BLaER1 treated with 17β-estradiol and CSF1 and Interleukin-3, amounts not matched to agents 10 nM and 100 nM (cell line): ENCODE measurements around the gene ZNF627.
"Not testable (repeated sequence)": the region's sequence is repeated elsewhere in the genome, so short reads cannot be mapped to it uniquely, and the experiment has no call there.

ENCODE experiments used
- H3K27ac ChIP-seq, 11 experiments: shearing (Covaris generic); formaldehyde crosslinking; 2 replicates each; pipeline ENCODE4 v1.8.1; 2022
- H3K27me3 ChIP-seq, 11 experiments: shearing (Covaris generic); formaldehyde crosslinking; 2 replicates each; pipeline ENCODE4 v1.8.1; 2022
- H3K36me3 ChIP-seq, 11 experiments: shearing (Covaris generic); formaldehyde crosslinking; 2 replicates each; pipeline ENCODE4 v1.8.1; 2022
- H3K4me1 ChIP-seq, 10 experiments: shearing (Covaris generic); formaldehyde crosslinking; 2 replicates each; pipeline ENCODE4 v1.8.1; 2022
- H3K4me2 ChIP-seq, 11 experiments: shearing (Covaris generic); formaldehyde crosslinking; 2 replicates each; pipeline ENCODE4 v1.8.1; 2022
- H3K4me3 ChIP-seq, 10 experiments: shearing (Covaris generic); formaldehyde crosslinking; 2 replicates each; pipeline ENCODE4 v1.8.1; 2022
- H3K9ac ChIP-seq, 11 experiments: shearing (Covaris generic); formaldehyde crosslinking; 2 replicates each; pipeline ENCODE4 v1.8.1; 2022
- H3K9me3 ChIP-seq, 11 experiments: shearing (Covaris generic); formaldehyde crosslinking; replicated peaks in 1 of 11; 2 replicates each; pipeline ENCODE4 v1.8.1; 2022
- H4K20me1 ChIP-seq, 11 experiments: shearing (Covaris generic); formaldehyde crosslinking; 2 replicates each; pipeline ENCODE4 v1.8.1; 2022
- Cebpa-rat ChIP-seq, 11 experiments: shearing (Covaris generic); IDR thresholded peaks; 2 replicates each; pipeline ENCODE4 v1.8.1; 2022

The ZNF627 gene

GRCh38 chr19:11624069-11624463, 26.8 kb downstream of the ZNF627 start:
- Histone ChIP-seq H3K4me2 (peak overlapping the region; percentile 46 to 86 (median 61); a peak in 17 of 22 replicates), H4K20me1 (peaks cover 0 to 50% (median 8%) of the 10 kb centered on the region in 11 experiments; a peak in 13 of 22 replicates), H3K9ac (no peak overlapping the region), H3K27me3 (peaks cover 16 to 39% (median 33%) of the 10 kb centered on the region in 11 experiments), H3K9me3 (peaks cover 11 to 33% (median 28%) of the 10 kb centered on the region in 11 experiments), H3K4me1 (peaks cover 5 to 16% (median 14%) of the 10 kb centered on the region in 10 experiments; a peak in 13 of 20 replicates), H3K4me3 (no peak overlapping the region; a peak in 1 of 20 replicates), H3K27ac (no peak overlapping the region), H3K36me3 (peaks cover 29 to 30% (median 30%) of the 10 kb centered on the region in 11 experiments)
- no peak for TF ChIP-seq Cebpa-rat (IDR thresholded peaks at IDR 0.05)

DNA sequence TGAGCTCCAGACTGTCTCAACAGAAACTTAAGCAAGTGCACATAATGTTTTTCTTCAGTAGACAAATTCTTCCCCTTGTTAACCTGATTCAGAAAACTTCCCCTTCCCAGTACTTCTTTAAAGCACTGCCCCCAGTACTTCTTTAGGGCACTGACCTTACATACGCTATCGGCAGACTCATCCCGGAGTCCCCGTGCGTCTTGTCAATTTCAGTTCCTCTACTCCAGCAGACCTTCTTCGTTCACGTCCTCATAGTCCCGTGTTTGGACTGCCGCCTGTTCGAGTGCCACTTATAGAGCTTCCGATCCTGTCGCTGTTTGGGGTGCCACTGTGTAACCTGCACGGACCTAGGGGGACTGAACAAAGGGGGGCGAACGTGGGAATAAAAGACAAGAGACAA, 29.0 kb downstream of the ZNF627 start:
- Histone ChIP-seq H3K36me3 (peaks cover 7 to 8% (median 8%) of the 10 kb centered on the region in 11 experiments), H4K20me1 (peaks cover 0 to 37% (median 6%) of the 10 kb centered on the region in 11 experiments; a peak in 10 of 22 replicates), H3K9me3 (peaks cover 0 to 11% (median 8%) of the 10 kb centered on the region in 11 experiments; a peak in 14 of 22 replicates), H3K27me3 (peaks cover 16 to 39% (median 33%) of the 10 kb centered on the region in 11 experiments), H3K4me3 (no peak overlapping the region), H3K27ac (no peak overlapping the region), H3K4me2 (no peak overlapping the region), H3K9ac (no peak overlapping the region), H3K4me1 (peaks cover 5 to 16% (median 14%) of the 10 kb centered on the region in 10 experiments; a peak in 13 of 20 replicates)
- TF ChIP-seq Cebpa-rat (IDR thresholded peaks at IDR 0.05): no peak

GRCh38 chr19:11633223-11633622, 35.9 kb downstream of the ZNF627 start:
- Histone ChIP-seq H3K9me3 (peaks cover 23 to 40% (median 31%) of the 10 kb centered on the region in 11 experiments), H3K4me3 (no peak overlapping the region), H3K36me3 (no peaks in the 10 kb centered on the region), H4K20me1 (no peaks in the 10 kb centered on the region), H3K4me1 (no peaks in the 10 kb centered on the region), H3K27me3 (no peaks in the 10 kb centered on the region), H3K4me2 (no peak overlapping the region), H3K27ac (no peak overlapping the region), H3K9ac (no peak overlapping the region)
- TF ChIP-seq Cebpa-rat (IDR thresholded peaks at IDR 0.05): no peak

DNA sequence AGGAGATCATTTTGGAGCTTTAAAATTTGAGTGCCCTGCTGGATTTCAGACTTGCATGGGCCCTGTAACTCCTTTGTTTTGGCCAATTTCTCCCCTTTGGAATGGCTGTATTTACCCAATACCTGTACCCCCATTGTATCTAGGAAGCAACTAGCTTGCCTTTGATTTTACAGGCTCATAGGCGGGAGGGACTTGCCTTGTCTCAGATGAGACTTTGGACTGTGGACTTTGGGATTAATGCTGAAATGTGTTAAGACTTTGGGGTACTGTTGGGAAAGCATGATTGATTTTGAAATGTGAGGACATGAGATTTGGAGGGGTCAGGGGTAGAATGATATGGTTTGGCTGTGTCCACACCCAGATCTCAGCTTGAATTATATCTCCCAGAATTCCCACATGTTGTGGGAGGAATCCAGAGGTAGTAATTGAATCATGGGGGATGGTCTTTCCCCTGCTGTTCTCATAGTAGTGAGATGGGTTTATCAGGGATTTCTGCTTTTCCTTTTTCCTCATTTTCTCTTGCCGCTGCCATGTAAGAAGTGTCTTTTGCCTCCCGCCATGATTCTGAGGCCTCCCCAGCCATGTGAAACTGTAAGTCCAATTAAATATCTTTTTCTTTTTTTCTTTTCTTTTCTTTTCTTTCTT, 36.9 kb downstream of the ZNF627 start:
- not testable (repeated sequence) for H4K20me1 ChIP-seq, H3K4me3 ChIP-seq, H3K27ac ChIP-seq, H3K27me3 ChIP-seq, H3K36me3 ChIP-seq, H3K4me2 ChIP-seq, H3K9ac ChIP-seq, H3K4me1 ChIP-seq
- H3K9me3 ChIP-seq: peaks cover 23 to 40% (median 31%) of the 10 kb centered on the region in 11 experiments

DNA sequence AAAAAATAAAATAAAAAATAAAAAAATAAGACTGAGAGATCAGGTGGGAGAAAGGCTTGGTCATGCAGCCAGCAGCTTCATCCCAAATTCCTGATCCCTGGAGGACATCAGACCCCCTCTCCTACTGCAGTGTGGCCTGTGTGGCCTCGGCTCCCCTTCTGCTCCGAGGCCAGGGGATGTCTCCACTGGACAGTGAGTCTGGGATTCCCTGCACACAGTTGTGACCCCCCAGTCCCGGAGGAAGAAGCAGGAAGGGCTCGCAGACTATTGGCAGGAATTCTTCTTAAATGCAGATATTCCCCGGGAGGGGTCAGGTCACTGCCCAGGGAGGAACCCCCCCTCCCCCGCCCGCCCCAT, 41.9 kb downstream of the ZNF627 start:
- Histone ChIP-seq H3K9me3 (peaks cover 0 to 27% (median 9%) of the 10 kb centered on the region in 11 experiments; a peak in 15 of 22 replicates), H3K9ac (no peak overlapping the region), H3K36me3 (peaks cover 0 to 9% (median under 1%) of the 10 kb centered on the region in 11 experiments; a peak in 5 of 22 replicates), H3K4me3 (peak overlapping the region in 4 of 10 experiments; percentile 78 to 87 (median 82); a peak in 4 of 20 replicates), H3K27me3 (no peaks in the 10 kb centered on the region), H4K20me1 (no peaks in the 10 kb centered on the region), H3K4me1 (peaks cover 0 to 20% (median 13%) of the 10 kb centered on the region in 10 experiments; a peak in 14 of 20 replicates), H3K27ac (no peak overlapping the region), H3K4me2 (peak overlapping the region in 10 of 11 experiments; percentile 34 to 100 (median 98); a peak in 17 of 22 replicates)
- no peak for TF ChIP-seq Cebpa-rat (IDR thresholded peaks at IDR 0.05)

DNA sequence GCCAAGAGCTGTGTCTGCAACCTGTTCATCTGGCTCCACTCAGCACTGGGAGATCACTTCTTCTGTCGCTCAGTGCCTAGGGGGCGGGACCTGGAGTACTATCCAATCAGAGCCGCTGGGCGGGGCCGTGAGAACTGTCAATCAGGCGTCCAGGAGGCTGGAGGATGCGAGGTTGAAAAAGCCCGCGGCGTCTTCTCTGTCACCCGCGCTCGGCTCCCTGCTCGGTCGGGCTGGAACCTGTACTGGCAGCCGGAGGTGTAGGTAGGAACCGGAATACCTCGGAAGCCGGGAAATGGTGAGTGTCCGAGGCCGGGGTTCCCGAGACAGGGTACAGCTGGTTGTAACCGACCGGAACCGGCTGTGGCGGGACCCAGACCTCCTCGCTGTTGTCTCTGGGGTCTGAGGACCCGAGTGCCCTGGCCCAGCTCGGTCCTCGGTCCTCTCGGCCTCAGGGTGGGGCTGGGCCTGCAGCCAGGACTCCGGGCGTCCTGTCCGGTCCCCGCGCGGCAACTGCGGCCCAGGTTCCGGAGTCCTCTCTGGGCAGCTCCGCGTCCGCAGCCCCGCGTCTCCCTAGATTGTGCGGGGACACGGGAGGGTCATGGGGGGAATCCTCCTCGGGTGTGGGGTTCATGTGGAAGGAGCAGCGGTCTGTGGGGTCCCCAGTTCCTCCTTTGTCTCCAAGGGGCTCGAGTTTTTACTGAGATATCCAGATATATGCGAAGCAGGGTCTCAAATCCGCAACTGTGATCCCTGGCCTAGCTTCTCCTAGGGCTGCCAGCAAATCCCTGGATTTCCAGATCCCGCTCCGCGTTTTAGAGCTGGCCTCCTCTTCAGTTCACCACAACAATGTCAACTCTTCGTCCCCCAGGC, 42.6 kb downstream of the ZNF627 start:
- Histone ChIP-seq H3K27me3 (no peaks in the 10 kb centered on the region), H3K4me2 (peak overlapping the region; percentile 97 to 100 (median 98)), H3K27ac (peak overlapping the region in 9 of 11 experiments; percentile 59 to 82 (median 75); a peak in 19 of 22 replicates), H3K4me1 (peaks cover 0 to 20% (median 13%) of the 10 kb centered on the region in 10 experiments; a peak in 14 of 20 replicates), H3K36me3 (peaks cover 0 to 15% (median 6%) of the 10 kb centered on the region in 11 experiments; a peak in 8 of 22 replicates), H3K9ac (peak overlapping the region; percentile 74 to 88 (median 84)), H3K9me3 (peaks cover 0 to 28% (median 15%) of the 10 kb centered on the region in 11 experiments; a peak in 13 of 22 replicates), H4K20me1 (no peaks in the 10 kb centered on the region), H3K4me3 (peak overlapping the region; percentile 62 to 93 (median 82))
- no peak for TF ChIP-seq Cebpa-rat (IDR thresholded peaks at IDR 0.05)

DNA sequence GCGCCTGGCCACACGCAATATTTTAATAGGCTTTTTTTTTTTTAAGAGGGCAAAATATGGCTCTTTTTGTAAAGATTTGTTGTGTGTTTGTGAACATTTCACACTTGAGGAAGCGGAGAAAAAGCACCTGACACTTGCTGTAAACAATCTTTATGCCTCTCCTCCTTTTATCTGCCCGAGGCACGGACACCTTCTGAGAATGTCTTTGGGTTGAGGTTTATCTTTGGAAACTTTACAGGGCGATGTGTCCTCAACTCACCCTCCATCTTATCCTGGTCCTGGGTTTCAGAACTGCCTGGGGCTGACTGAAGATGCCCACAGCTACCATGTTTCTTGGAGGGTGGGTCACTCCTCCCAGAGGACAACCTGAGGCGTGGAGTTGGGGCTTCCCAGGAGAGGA, 44.0 kb downstream of the ZNF627 start:
- H3K27me3 ChIP-seq: no peaks in the 10 kb centered on the region
- TF ChIP-seq Cebpa-rat (IDR thresholded peaks at IDR 0.05): no peak
- H3K4me2 ChIP-seq: peak overlapping the region in 6 of 11 experiments; percentile 12 to 38 (median 30); a peak in 6 of 22 replicates
- H3K36me3 ChIP-seq: peaks cover 0 to 22% (median 6%) of the 10 kb centered on the region in 11 experiments; a peak in 8 of 22 replicates
- no peak overlapping the region for H3K4me3 ChIP-seq
- H3K27ac ChIP-seq: no peak overlapping the region
- no peak overlapping the region for H3K9ac ChIP-seq
- H4K20me1 ChIP-seq: no peaks in the 10 kb centered on the region
- H3K4me1 ChIP-seq: peaks cover 0 to 20% (median 13%) of the 10 kb centered on the region in 10 experiments; a peak in 14 of 20 replicates
- H3K9me3 ChIP-seq: peaks cover 8 to 42% (median 23%) of the 10 kb centered on the region in 11 experiments; a peak in 16 of 22 replicates

DNA sequence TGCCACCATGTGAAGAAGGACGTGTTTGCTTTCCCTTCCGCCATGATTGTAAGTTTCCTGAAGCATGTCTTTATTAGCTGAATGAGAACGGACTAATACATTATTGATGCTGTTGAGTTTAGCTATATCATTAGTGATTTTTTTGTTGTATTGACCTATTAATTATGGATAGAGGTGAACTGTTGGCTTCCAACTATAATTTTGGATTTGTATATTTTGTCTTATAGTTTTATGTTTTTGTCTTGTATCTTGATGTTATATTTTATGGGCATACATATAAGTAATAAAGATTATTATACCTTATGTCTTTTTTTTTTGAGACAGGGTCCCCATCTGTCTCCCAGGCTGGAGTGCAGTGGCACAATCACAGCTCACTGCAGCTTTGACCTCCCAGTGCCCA, 45.6 kb downstream of the ZNF627 start:
- TF ChIP-seq Cebpa-rat (IDR thresholded peaks at IDR 0.05): no peak
- H3K27me3 ChIP-seq: no peaks in the 10 kb centered on the region
- peaks cover 0 to 35% (median 17%) of the 10 kb centered on the region in 11 experiments; a peak in 17 of 22 replicates for H3K36me3 ChIP-seq
- H3K9ac ChIP-seq: no peak overlapping the region
- H3K4me3 ChIP-seq: no peak overlapping the region
- no peak overlapping the region for H3K27ac ChIP-seq
- peaks cover 24 to 58% (median 40%) of the 10 kb centered on the region in 11 experiments for H3K9me3 ChIP-seq
- no peak overlapping the region for H3K4me2 ChIP-seq
- H4K20me1 ChIP-seq: no peaks in the 10 kb centered on the region
- peaks cover 0 to 20% (median 13%) of the 10 kb centered on the region in 10 experiments; a peak in 14 of 20 replicates for H3K4me1 ChIP-seq

- Histone ChIP-seq H3K27ac (no peak overlapping the region), H3K36me3 (peaks cover 34 to 95% (median 75%) of the 10 kb centered on the region in 11 experiments), H3K4me1 (no peaks in the 10 kb centered on the region), H3K27me3 (no peaks in the 10 kb centered on the region), H3K4me3 (no peak overlapping the region), H3K9me3 (peaks cover 90 to 100% (median 97%) of the 10 kb centered on the region in 11 experiments), H4K20me1 (no peaks in the 10 kb centered on the region), H3K4me2 (no peak overlapping the region), H3K9ac (no peak overlapping the region)
- TF ChIP-seq Cebpa-rat (IDR thresholded peaks at IDR 0.05): no peak
Measured at GRCh38 chr19:11649941-11650340, 52.7 kb downstream of the ZNF627 start.
